ENCODE measurements around the gene PKIB. TPM values are rescaled to one million over a fixed set of nuclear protein-coding genes. Genes with fewer than 3 reads are reported as not detected.
A peak's percentile ranks its signal among the peaks of the same experiment; 100 is the strongest.
"Not testable (repeated sequence)": the region's sequence is repeated elsewhere in the genome, so short reads cannot be mapped to it uniquely, and the experiment has no call there.

PKIB gene
- 0.23 and 1.3 TPM in 2 replicates for total RNA-seq (2014; rRNA removed; shearing (Covaris generic))
- 1.5 TPM in 2 replicates for polyA plus RNA-seq (2015; cell fraction: cytosol; rRNA removed)
- polyA plus RNA-seq (2015; cell fraction: nucleus; rRNA removed) = not detected in 2 replicates

GRCh38 chr6:122609881-122610689 is at the start of gene PKIB:
PKIB (plus strand) TSS chr6:122610405; CDS start chr6:122717795, 107,390 bp downstream.
- no peak for DNase-seq (ENCODE audit: low read depth)

DNA sequence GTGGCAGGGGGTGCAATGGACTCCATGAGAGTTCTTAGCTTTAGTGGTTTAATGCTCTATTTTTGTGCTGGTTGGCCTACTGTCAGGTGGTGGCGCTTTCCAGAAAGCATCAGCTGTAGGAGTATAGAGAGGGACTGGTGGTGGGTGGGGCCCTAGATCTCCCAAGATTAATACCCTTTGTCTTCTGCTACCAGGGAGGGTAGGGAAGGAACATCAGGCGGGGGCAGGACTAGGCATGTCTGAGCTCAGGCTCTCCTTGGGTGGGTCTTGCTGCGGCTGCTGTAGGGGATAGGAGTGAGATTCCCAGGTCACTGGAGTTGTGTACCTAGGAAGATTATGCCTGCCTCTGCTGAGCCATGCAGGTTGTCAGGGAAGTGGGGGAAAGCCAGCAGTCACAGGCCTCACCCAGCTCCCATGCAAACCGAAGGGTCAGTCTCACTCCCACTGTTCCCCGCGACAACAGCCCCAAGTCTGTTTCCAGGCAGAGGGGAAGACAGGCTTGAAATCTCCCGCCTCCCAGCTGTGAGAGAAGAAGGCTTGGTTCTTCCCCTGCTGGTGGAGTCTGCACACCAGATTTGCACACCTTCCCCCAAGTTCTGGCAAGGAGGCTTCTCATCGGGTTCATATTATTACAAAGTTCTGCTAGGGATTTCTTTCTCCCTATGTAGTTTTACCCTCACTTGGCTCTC is 46.7 kb upstream of the PKIB start:
- DNase-seq (ENCODE audit: low read depth) = no peak

DNA sequence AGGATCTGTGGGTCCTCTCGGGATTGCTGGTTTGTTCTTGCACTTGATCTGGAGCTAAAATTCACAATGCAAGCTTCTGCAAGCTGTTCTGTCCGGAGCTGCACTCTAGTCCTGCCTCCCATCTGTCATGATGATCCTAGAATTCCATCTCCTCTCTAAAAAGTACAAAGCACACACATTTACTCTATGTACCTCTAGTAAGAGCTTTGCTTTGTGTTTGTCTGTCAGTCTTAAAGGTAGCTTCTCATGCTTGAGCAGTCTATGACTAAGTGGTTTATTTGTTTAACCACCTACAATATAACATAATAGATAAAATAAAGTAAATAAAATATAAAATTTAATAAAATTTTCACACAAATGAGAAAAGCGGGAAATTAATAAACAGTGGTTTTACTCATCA is 46.0 kb upstream of the PKIB start:
- no peak for DNase-seq (ENCODE audit: low read depth)

DNA sequence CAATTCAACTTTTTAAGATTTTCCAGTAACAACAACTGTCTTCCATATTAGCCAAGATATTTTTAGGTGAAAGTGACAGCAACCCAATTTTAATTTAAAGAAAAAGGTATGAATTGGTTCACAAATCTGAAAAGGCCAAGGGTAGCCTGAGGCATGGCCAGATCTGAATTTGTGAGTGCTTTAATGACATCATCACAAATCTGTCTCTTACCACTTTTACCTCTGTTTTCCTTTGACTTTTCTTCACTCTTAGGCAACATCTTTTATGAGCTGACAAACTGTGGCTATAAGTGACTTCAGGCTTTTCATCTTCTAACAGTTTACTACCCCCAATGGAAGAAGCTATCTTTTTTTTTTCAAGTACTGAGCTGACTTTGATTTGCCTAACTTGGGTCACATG is 44.5 kb upstream of the PKIB start:
- DNase-seq (ENCODE audit: low read depth) = no peak

GRCh38 chr6:122567034-122567433 is 43.2 kb upstream of the PKIB start:
- DNase-seq (ENCODE audit: low read depth) = no peak

GRCh38 chr6:122568350-122568749 is 41.9 kb upstream of the PKIB start:
- DNase-seq (ENCODE audit: low read depth) = no peak

- no peak for DNase-seq (ENCODE audit: low read depth)
These were observed 41.4 kb upstream of the PKIB start for GRCh38 chr6:122568797-122569221.

DNA sequence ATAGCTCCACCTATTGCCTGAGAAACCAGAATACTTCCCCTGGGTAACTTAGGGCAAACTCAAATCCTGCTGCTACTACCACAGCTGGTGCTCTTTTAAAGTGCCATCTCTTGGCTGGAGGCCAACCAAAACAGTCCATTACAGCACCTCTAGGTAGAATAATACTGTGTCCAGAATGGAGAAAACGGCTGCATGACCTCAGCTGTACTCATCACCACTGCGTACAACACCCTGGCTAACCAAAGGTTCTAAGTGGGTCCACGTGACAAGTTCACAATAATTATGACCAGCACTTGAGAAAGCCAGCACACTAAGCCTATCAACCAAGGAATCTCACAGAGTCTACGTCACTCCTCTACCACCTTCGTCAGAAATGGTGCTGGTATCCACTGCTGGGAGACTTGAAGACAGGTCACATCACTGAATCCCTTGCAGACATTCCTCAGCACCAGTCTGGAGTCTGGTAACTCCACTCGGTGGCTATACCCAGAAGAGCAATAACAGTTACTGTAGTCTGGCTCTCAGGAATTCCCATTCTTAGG is 40.9 kb upstream of the PKIB start:
- peak; percentile 44 for DNase-seq (ENCODE audit: low read depth)

DNA sequence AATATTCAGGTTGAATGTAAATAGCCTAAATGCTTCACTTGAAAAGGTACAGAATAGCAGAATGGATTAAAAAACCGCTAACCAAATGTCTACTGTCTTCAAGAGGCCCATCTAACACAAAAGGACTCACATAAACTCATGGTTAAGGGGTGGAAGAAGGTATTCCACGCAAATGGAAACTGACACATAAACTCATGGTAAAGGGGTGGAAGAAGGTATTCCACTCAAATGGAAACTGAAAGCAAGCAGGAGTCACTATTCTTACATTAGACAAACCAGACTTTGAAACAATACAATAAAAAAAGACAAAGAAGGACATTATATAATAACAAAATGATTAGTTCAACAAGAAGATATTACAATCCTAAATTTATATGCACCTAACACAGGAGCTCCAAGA is 38.3 kb upstream of the PKIB start:
- DNase-seq (ENCODE audit: low read depth) = no peak

DNA sequence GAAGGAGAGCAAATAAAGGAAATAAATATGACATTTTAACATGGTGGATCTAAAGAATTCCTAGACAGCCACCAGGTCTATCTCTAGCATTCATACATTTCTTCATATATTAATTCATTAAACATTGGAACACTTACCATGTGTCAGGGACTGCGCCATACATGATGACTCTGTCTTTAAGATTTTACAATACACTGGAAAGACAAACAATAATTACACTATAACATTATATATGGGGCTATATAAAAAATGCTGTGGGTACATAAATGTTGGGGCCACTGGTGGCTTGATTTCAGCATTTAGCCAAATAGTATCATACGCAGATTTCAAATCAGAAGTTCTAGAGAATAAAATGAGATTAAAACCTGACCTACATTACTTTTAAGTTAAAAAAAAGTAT is 33.3 kb upstream of the PKIB start:
- no peak for DNase-seq (ENCODE audit: low read depth)

DNA sequence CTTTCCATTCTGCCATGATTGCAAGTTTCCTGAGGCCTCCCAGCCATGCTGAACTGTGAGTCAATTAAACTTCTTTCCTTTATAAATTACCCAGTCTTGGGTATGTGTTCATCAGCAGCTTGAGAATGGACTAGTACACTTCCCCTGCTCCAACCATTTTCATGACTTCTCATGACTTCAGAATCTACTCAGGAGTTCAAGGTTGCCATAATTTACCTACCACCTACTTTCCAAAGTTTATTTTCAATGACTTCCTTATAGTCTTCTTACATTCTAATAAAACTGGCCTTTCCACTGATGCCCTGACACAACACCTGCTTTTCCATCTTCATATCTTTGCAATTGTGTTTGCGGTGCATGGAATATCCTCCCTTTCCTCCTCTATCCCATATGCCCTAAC is 31.2 kb upstream of the PKIB start:
- no peak for DNase-seq (ENCODE audit: low read depth)

DNA sequence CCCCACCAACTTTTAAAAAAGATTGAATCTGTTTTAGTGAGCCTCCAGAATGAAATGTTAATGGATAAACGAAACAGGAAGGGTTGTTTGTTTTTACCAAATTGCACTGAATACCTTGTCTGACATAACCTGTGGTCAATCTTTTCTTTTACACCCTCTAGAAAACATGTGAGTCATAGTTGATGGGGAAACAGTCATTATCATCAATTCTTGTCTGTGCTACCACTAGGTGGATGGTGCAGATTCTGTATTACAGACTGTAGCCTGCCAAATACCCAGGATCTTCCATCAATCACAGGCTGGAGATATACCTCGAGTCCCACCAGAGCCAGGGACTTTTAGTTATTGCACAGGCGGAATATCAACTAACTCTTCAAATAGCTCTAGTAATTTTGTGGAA is 29.5 kb upstream of the PKIB start:
- DNase-seq (ENCODE audit: low read depth) = peak; percentile 41

- no peak for DNase-seq (ENCODE audit: low read depth)
These were observed 21.1 kb upstream of the PKIB start for GRCh38 chr6:122589115-122589514.

GRCh38 chr6:122598295-122598694 is 11.9 kb upstream of the PKIB start:
- not testable (repeated sequence) for DNase-seq (ENCODE audit: low read depth)

DNA sequence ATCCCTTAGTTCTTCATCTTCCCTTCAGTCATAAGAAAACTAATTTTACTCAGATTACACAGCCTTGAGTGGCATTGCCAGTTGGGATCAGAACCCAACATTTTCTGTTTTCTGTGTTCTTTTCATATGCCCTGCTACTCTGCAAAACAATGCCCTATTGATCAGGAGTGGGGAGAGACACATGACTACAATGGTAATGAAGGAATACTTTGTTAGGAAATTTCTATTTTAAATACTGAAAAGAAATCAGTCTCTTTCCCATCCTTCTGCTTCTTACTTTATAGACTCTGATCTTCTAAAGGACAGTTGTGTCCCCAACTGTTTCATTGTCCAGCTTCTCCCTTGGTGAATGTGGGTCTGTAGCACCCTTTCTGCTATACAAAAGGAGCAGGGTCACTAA is 5.5 kb upstream of the PKIB start:
- no peak for DNase-seq (ENCODE audit: low read depth)

- DNase-seq (ENCODE audit: low read depth) = no peak
These were observed 668 bp downstream of the PKIB start for GRCh38 chr6:122610690-122611455.

- DNase-seq (ENCODE audit: low read depth) = no peak
These were observed 2.6 kb downstream of the PKIB start for GRCh38 chr6:122612838-122613237.

DNA sequence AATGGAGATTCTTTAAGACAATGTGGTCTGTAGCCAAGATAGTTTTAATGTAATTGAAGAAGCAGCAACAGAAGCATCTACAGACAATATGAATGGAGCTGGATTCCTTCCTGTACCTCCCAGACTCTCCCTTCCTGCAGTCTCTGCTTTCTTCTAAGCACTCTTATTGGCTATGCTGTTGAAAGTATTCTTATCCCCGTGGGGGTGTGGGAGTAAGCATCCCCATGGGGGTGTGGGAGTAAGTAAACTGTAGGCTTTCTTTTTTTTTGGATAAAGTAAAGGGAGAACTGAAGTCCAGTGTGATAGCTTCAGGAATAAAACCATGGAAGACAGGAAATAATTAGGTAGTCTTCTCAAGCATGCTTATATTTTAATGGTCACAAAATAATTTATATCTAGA is 4.1 kb downstream of the PKIB start:
- DNase-seq (ENCODE audit: low read depth) = no peak

GRCh38 chr6:122615409-122615808 is 5.2 kb downstream of the PKIB start:
- no peak for DNase-seq (ENCODE audit: low read depth)

DNA sequence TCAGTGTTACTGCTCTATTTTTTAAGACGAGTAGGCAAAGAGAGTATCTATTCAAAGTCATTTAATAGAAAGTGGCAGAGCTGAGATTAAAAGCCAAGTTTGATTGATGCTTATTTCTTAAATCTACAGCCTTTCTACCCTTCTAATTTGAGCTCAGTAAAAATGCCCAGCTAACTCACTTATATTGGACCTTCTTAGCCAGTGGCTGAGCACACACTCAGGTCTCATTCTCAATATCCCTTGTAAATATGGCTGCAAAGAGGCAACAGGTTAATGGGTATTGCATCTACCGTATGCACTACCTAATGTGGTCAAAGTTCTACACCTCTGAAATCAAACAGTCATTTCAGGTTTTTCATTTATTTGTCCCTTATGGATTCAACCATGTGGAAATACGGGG is 6.7 kb downstream of the PKIB start:
- DNase-seq (ENCODE audit: low read depth) = no peak

DNA sequence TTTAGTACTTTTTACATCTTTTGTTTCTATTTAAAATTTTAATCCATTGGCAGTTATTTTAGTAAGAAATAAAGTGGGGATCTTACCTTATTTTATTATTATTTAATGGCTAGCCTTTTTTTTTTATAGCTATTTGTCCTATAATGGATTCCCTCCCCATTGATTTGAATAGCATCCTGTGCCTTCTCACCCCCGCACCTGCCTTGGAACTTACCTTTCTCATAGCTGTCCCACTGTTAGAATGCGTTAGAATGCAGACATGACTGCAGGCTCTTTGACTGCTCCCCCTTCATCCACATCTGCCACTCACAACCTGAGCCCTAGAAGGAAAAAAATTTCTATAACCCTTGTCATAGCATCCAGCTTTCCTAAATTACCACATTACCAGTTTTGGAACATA is 9.1 kb downstream of the PKIB start:
- DNase-seq (ENCODE audit: low read depth) = no peak

DNA sequence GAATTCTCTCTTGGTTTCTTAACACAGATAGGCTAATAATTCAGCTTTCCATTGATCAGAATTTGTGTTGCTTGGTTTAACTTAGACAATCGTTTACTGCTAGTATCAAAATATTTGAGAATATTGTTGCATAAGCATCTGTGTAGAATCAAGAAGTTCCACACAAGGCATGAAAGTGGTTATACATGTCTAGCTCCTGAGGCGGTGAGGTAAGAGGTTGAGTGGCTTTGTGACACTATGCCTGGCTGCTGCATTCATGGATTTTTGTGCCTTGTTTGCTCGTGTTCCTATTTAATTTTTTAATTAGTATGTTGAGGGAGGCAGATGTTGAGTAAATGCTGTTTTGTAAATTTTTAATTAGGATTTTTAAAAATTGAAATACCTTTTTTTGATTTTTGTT is 10.2 kb downstream of the PKIB start:
- no peak for DNase-seq (ENCODE audit: low read depth)

Measured in HT1080 (cell line).